Esophagus muscularis mucosa (tissue), 4 donors: Measurements from ENCODE around the gene HMX3. TPM values are rescaled to one million over a fixed set of nuclear protein-coding genes. Genes with fewer than 3 reads are reported as not detected.

ENCODE experiments used
- DNase-seq: peaks from one replicate; pipeline ENCODE4 v3.0.0-alpha.2; 2017; ENCODE audit errors: extremely low spot score
- H3K27ac ChIP-seq, 4 donors: fragments of 200-600 bp; sonication (generic); replicated peaks in 1 of 4; 1 replicate in 3 of 4; 2 replicates in 1 of 4; pipeline ENCODE4 v1.5.1; 2016 to 2019; ENCODE audit warnings: mild to moderate bottlenecking in 1 of 4
- H3K27me3 ChIP-seq, 4 donors: fragments of 200-600 bp; sonication (generic); one replicate each; pipeline versions ENCODE4 v1.5.1 to v1.6.0; 2016 to 2019
- H3K36me3 ChIP-seq, 4 donors: fragments of 200-600 bp; sonication (generic); one replicate each; pipeline ENCODE4 v1.5.1; 2016 to 2019
- H3K4me1 ChIP-seq, 4 donors: fragments of 200-600 bp; sonication (generic); one replicate each; pipeline ENCODE4 v1.5.1; 2016 to 2019
- H3K4me3 ChIP-seq, 4 donors: fragments of 200-600 bp; sonication (generic); 1 replicate in 2 of 4; 2 replicates in 2 of 4; pipeline ENCODE4 v1.5.1; 2016 to 2019; ENCODE audit warnings: mild to moderate bottlenecking in 4 of 4, moderate library complexity in 1 of 4
- H3K9me3 ChIP-seq, 4 donors: fragments of 200-600 bp; sonication (generic); 1 replicate in 3 of 4; 2 replicates in 1 of 4; pipeline ENCODE4 v1.5.1; 2016 to 2019
- EP300 ChIP-seq: sonication (generic); formaldehyde crosslinking; IDR thresholded peaks from one replicate; pipeline ENCODE4 v1.6.1; 2017; ENCODE audit warnings: antibody characterized with exemption
- POLR2A ChIP-seq: fragments of 450-650 bp; IDR thresholded peaks from one replicate; pipeline ENCODE4 v1.6.1; 2017; ENCODE audit warnings: antibody characterized with exemption, moderate library complexity, mild to moderate bottlenecking, low read depth
- POLR2AphosphoS5 ChIP-seq, 2 donors: sonication (generic); formaldehyde crosslinking; IDR thresholded peaks; one replicate each; pipeline ENCODE4 v1.6.1; 2017; ENCODE audit warnings: antibody characterized with exemption in 2 of 2
- WGBS: methylation state at CpG from one replicate; pipeline ENCODE4 v1.1.5; 2018; 5-methylcytosine and 5-hydroxymethylcytosine counted together
- intact Hi-C: fragments of 100-400 bp; cut with DNase I; formaldehyde crosslinking; loops from one replicate; pipeline ENCODE4 v1.15.1; 2023
- total RNA-seq, 4 donors: library from RNA; depleted of rRNA; stranded (reverse); fragments of >200 nt; gene quantifications; one replicate each; pipeline versions ENCODE4 v1.1.0 to v1.2.1, GENCODE V29; 2016
- TF ChIP-seq, protein P1 (sequence below), 3 experiments: fragments of 200-600 bp in 2 of 3; fragments of 450-650 bp in 1 of 3; sonication (generic) in 2 of 3; IDR thresholded peaks; one replicate each; pipeline ENCODE4 v1.5.1; 2017 to 2019; ENCODE audit warnings: antibody characterized with exemption in 3 of 3, mild to moderate bottlenecking in 2 of 3, moderate library complexity in 1 of 3

Gene HMX3
- total RNA-seq, 4 donors from 2014 or later: not detected

DNA sequence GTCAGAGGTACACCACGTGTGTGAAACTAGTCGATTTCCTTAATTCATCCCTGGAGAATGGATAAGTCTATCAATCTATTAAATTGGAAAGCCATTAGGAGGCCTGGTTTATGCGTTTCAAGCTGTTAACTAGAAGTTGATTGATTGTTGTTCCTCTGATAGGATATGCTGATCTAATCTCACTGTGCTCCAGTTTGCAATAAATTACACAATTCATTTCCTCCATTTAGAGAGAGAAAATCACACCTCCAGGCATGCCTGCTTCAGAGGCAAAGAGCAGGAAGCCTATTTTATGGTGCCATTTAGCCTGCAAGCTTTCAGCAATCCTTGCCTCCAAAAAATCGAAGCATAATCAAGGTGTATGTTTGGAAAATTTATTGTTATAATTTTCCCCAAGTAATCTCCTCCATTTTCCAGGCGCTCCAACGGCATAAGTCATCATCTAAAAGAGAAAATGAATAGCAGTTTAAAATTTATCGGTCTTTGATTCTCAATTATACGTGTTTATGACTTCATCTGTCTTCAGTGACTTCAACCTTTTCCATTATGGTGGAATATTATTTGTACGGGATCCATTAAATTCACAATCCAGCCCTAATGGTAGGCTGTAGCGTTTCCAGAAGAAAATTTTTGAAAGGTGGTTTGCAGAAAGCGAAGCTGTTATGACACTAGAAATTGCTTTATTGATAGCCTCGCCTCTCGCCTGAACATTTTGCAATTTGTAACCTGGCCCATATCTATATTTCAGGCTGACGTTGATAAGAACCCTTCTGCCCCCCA lies 42.9 kb upstream of the HMX3 start:
- Histone ChIP-seq H3K27me3 (peaks cover 0 to 55% (median 0%) of the 10 kb centered on the region in 4 donors), H3K4me3 (no peak overlapping the region), H3K27ac (no peak overlapping the region), H3K36me3 (no peaks in the 10 kb centered on the region), H3K9me3 (no peaks in the 10 kb centered on the region), H3K4me1 (no peaks in the 10 kb centered on the region)
- DNase-seq: no peak
- intact Hi-C loops: no loop called here
- WGBS: 77% methylated on average over 14 of the region's 14 CpGs
- no peak for TF ChIP-seq POLR2A
- no peak for TF ChIP-seq POLR2AphosphoS5 (IDR thresholded peaks at IDR 0.05)
- no peak for TF ChIP-seq EP300
- TF ChIP-seq, protein P1, sequence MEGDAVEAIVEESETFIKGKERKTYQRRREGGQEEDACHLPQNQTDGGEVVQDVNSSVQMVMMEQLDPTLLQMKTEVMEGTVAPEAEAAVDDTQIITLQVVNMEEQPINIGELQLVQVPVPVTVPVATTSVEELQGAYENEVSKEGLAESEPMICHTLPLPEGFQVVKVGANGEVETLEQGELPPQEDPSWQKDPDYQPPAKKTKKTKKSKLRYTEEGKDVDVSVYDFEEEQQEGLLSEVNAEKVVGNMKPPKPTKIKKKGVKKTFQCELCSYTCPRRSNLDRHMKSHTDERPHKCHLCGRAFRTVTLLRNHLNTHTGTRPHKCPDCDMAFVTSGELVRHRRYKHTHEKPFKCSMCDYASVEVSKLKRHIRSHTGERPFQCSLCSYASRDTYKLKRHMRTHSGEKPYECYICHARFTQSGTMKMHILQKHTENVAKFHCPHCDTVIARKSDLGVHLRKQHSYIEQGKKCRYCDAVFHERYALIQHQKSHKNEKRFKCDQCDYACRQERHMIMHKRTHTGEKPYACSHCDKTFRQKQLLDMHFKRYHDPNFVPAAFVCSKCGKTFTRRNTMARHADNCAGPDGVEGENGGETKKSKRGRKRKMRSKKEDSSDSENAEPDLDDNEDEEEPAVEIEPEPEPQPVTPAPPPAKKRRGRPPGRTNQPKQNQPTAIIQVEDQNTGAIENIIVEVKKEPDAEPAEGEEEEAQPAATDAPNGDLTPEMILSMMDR (IDR thresholded peaks at IDR 0.05): no peak

DNA sequence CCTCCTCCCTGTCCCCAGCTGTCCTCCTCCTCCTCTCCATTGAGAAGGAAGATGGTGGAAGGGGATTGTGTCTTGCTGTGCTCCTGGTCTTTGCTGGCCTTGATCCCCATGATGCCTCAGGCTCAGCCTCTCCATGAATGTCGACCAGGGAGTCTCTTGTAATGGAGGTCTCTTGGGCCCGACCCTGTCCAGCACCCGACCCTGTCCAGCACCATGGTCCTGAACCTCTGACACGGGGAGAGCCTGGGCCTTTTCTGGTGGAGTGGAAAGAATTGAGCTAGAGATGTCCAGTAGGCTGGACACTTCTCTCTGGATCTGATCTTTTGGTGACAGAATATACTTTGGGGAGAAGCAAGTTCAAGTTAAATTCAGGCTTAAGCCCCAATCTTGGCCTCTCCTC lies 42.3 kb upstream of the HMX3 start:
- TF ChIP-seq, protein P1 (IDR thresholded peaks at IDR 0.05): no peak
- TF ChIP-seq EP300 (no peak), POLR2AphosphoS5 (IDR thresholded peaks at IDR 0.05) (no peak), POLR2A (no peak)
- Histone ChIP-seq H3K36me3 (no peaks in the 10 kb centered on the region), H3K27ac (no peak overlapping the region), H3K4me3 (no peak overlapping the region), H3K9me3 (no peaks in the 10 kb centered on the region), H3K4me1 (no peaks in the 10 kb centered on the region), H3K27me3 (peaks cover 0 to 55% (median 0%) of the 10 kb centered on the region in 4 donors)
- intact Hi-C loops: no loop called here
- 77% methylated on average over 4 of the region's 4 CpGs for WGBS
- no peak for DNase-seq

DNA sequence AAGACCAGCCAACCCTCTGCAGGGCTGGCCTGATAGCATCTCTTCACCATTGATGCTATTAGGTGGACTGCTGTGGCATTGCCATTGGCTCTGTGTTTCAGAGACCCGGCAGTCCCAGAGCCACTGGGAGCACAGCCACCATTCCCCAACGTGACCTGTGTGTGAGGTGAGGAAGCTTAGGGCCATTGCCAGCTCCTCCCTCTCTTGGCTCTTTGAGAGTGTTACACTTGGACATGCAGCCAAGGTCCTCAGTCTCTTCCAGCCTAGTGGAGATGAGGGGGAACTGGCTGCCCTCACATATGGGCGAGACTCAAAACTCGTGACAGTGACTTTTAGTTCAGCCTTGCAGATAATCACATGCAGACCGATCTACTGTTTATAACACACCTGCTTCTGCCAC lies 39.3 kb upstream of the HMX3 start:
- H3K4me1 ChIP-seq: no peaks in the 10 kb centered on the region
- intact Hi-C loops: no loop called here

DNA sequence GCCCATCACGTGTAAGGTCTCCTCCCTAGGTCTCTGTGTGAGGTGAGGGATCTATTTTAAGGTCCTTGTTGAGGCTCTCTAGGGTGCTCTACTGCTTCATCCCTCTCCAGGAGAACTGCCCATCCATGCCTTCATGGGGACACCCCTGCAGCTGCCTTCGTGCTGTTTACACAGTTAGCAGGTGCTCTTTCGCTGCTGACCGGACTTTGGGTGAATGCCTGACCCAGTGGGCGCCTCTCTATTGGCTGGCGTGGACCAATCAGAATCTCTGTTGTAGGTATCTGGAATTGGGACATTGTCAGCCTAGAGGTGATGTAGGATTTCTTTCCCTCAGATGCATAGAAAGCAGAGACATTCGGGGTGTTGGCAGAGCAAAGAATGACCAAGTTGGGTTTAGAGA lies 38.7 kb upstream of the HMX3 start:
- peaks cover 0 to 42% (median 0%) of the 10 kb centered on the region in 4 donors for H3K27me3 ChIP-seq
- DNase-seq: no peak
- intact Hi-C loops: no loop called here
- H3K4me3 ChIP-seq: no peak overlapping the region
- H3K27ac ChIP-seq: no peak overlapping the region
- TF ChIP-seq, protein P1 (IDR thresholded peaks at IDR 0.05): no peak
- TF ChIP-seq POLR2A (no peak), POLR2AphosphoS5 (IDR thresholded peaks at IDR 0.05) (no peak), EP300 (no peak)
- no peaks in the 10 kb centered on the region for H3K36me3 ChIP-seq
- no peaks in the 10 kb centered on the region for H3K9me3 ChIP-seq
- 80% methylated on average over 7 of the region's 7 CpGs for WGBS
- H3K4me1 ChIP-seq: no peaks in the 10 kb centered on the region

More for the DNA sequence above, 39.3 kb upstream of the HMX3 start:
- Histone ChIP-seq H3K27ac (no peak overlapping the region), H3K4me3 (no peak overlapping the region), H3K9me3 (no peaks in the 10 kb centered on the region), H3K36me3 (no peaks in the 10 kb centered on the region), H3K27me3 (peaks cover 0 to 48% (median 0%) of the 10 kb centered on the region in 4 donors)
- no peak for DNase-seq
- WGBS: 60% methylated on average over 5 of the region's 5 CpGs
- TF ChIP-seq EP300: no peak
- TF ChIP-seq, protein P1 (IDR thresholded peaks at IDR 0.05): no peak
- no peak for TF ChIP-seq POLR2A
- no peak for TF ChIP-seq POLR2AphosphoS5 (IDR thresholded peaks at IDR 0.05)
